Neuronal stem cell (in vitro differentiated cells): ENCODE results near the gene ATP11A.
A peak's percentile ranks its signal among the peaks of the same experiment; 100 is the strongest.

ENCODE experiments used
- DNase-seq: peaks from one replicate; pipeline ENCODE4 v3.0.0-alpha.2; 2013; ENCODE audit warnings: low spot score
- H2AFZ ChIP-seq: one replicate; pipeline ENCODE4 v1.6.1; 2013; ENCODE audit warnings: mild to moderate bottlenecking, low read length, inconsistent platforms
- H2AK5ac ChIP-seq: 2 replicates; pipeline ENCODE4 v1.6.1; 2013; ENCODE audit warnings: low read depth, mild to moderate bottlenecking, inconsistent platforms, low read length, moderate library complexity, mixed read lengths
- H2BK120ac ChIP-seq: 2 replicates; pipeline ENCODE4 v1.6.1; 2013; ENCODE audit warnings: low read depth, mild to moderate bottlenecking, inconsistent platforms, low read length, moderate library complexity, mixed read lengths
- H2BK12ac ChIP-seq: one replicate; pipeline ENCODE4 v1.6.1; 2013; ENCODE audit warnings: low read length, inconsistent platforms
- H2BK15ac ChIP-seq: 2 replicates; pipeline ENCODE4 v1.6.1; 2013; ENCODE audit warnings: mild to moderate bottlenecking, low read length, inconsistent platforms, mixed read lengths
- H2BK5ac ChIP-seq: one replicate; pipeline ENCODE4 v1.6.1; 2013; ENCODE audit warnings: inconsistent platforms, mild to moderate bottlenecking, low read length, moderate library complexity
- H3K14ac ChIP-seq: one replicate; pipeline ENCODE4 v1.6.1; 2013; ENCODE audit warnings: low read length, inconsistent platforms
- H3K18ac ChIP-seq: 2 replicates; pipeline ENCODE4 v1.6.1; 2013; ENCODE audit warnings: low read length, inconsistent platforms
- H3K23ac ChIP-seq: 2 replicates; pipeline ENCODE4 v1.6.1; 2013; ENCODE audit warnings: low read depth, mild to moderate bottlenecking, mixed read lengths, low read length, inconsistent platforms; ENCODE audit not compliant: poor library complexity
- H3K27ac ChIP-seq: replicated peaks from 3 replicates; pipeline ENCODE4 v1.5.1; 2013; ENCODE audit warnings: low read length, inconsistent platforms
- H3K27me3 ChIP-seq, 3 experiments: 2 replicates each; pipeline ENCODE4 v1.6.1; 2013; ENCODE audit warnings: low read length in 3 of 3, mild to moderate bottlenecking in 2 of 3, inconsistent platforms in 1 of 3, low read depth in 1 of 3, mixed read lengths in 1 of 3, moderate library complexity in 1 of 3; ENCODE audit not compliant: control insufficient read depth in 3 of 3, insufficient read depth in 3 of 3
- H3K36me3 ChIP-seq, 2 donors: replicated peaks in 1 of 2; 2 replicates each; pipeline ENCODE4 v1.6.1; 2013; ENCODE audit warnings: low read length in 2 of 2; ENCODE audit not compliant: control insufficient read depth in 2 of 2, insufficient read depth in 2 of 2
- H3K4ac ChIP-seq: 2 replicates; pipeline ENCODE4 v1.6.1; 2013; ENCODE audit warnings: inconsistent platforms, mild to moderate bottlenecking, low read length, moderate library complexity
- H3K4me1 ChIP-seq, 2 donors: 1 replicate in 1 of 2; 2 replicates in 1 of 2; pipeline ENCODE4 v1.6.1; 2013; ENCODE audit warnings: low read length in 2 of 2, low read depth in 1 of 2; ENCODE audit not compliant: control insufficient read depth in 2 of 2, insufficient read depth in 1 of 2
- H3K4me2 ChIP-seq: one replicate; pipeline ENCODE4 v1.6.1; 2013; ENCODE audit warnings: mild to moderate bottlenecking, low read length, inconsistent platforms; ENCODE audit not compliant: insufficient read depth, poor library complexity, severe bottlenecking
- H3K4me3 ChIP-seq, 2 donors: 2 replicates each; pipeline ENCODE4 v1.5.1; 2013; ENCODE audit warnings: low read length in 2 of 2, mild to moderate bottlenecking in 2 of 2, inconsistent platforms in 1 of 2, moderate library complexity in 1 of 2
- H3K79me1 ChIP-seq: one replicate; pipeline ENCODE4 v1.6.1; 2013; ENCODE audit warnings: low read depth, mild to moderate bottlenecking, inconsistent platforms, low read length, moderate library complexity
- H3K9ac ChIP-seq: one replicate; pipeline ENCODE4 v1.6.1; 2013; ENCODE audit warnings: mild to moderate bottlenecking, low read depth, low read length, inconsistent platforms; ENCODE audit not compliant: poor library complexity
- H3K9me3 ChIP-seq, 2 donors: replicated peaks in 1 of 2; 2 replicates each; pipeline versions ENCODE3 to v1.6.1; 2013; ENCODE audit warnings: low read length in 2 of 2, mild to moderate bottlenecking in 2 of 2, inconsistent platforms in 1 of 2, low read depth in 1 of 2, mixed read lengths in 1 of 2, moderate library complexity in 1 of 2; ENCODE audit not compliant: control insufficient read depth in 2 of 2, insufficient read depth in 1 of 2
- H4K8ac ChIP-seq: one replicate; pipeline ENCODE4 v1.6.1; 2013; ENCODE audit warnings: low read depth, mild to moderate bottlenecking, inconsistent platforms, low read length, moderate library complexity
- H4K91ac ChIP-seq: one replicate; pipeline ENCODE4 v1.6.1; 2013; ENCODE audit warnings: low read length, low read depth, mild to moderate bottlenecking, inconsistent platforms; ENCODE audit not compliant: poor library complexity
- whole genome bisulfite sequencing, 2 donors: extraction: QIAGEN DNeasy Blood & Tissue Kit; methylation state at CpG; one replicate each; pipeline ENCODE4 v1.1.7; 2013; ENCODE audit warnings: missing lambda C conversion rate in 2 of 2, mixed read lengths in 1 of 2; ENCODE audit not compliant: insufficient read length in 2 of 2, insufficient replicate concordance in 1 of 2; ENCODE audit errors: extremely low coverage in 2 of 2; 5-methylcytosine and 5-hydroxymethylcytosine counted together

Gene ATP11A

GRCh38 chr13:112661291-112661690 lies 28.5 kb upstream of the ATP11A start:
- H3K18ac ChIP-seq: no peak overlapping the region
- H2BK15ac ChIP-seq: no peak overlapping the region
- no peak for DNase-seq
- peaks cover 0 to 1% of the 10 kb centered on the region in 2 donors for H3K36me3 ChIP-seq
- no peak overlapping the region for H2AFZ ChIP-seq
- H3K4me2 ChIP-seq: no peak overlapping the region
- no peak overlapping the region for H2BK5ac ChIP-seq
- no peak overlapping the region for H4K8ac ChIP-seq
- no peak overlapping the region for H2AK5ac ChIP-seq
- no CpG with 5 or more reads among the region's 2 CpGs for WGBS, 2 donors
- H2BK12ac ChIP-seq: no peak overlapping the region
- H3K9me3 ChIP-seq: peaks cover 0 to 2% of the 10 kb centered on the region in 2 donors
- no peak overlapping the region for H3K4ac ChIP-seq
- no peak overlapping the region for H3K14ac ChIP-seq
- peaks cover 0 to 3% of the 10 kb centered on the region in 2 donors for H3K4me1 ChIP-seq
- no peak overlapping the region for H3K4me3 ChIP-seq
- H3K9ac ChIP-seq: no peak overlapping the region
- H3K79me1 ChIP-seq: no peaks in the 10 kb centered on the region
- H3K27me3 ChIP-seq: peaks cover 0 to 4% (median 3%) of the 10 kb centered on the region in 3 experiments
- no peak overlapping the region for H3K27ac ChIP-seq
- no peak overlapping the region for H4K91ac ChIP-seq
- H2BK120ac ChIP-seq: no peak overlapping the region
- no peak overlapping the region for H3K23ac ChIP-seq

- no peak overlapping the region for H2BK120ac ChIP-seq
- peak overlapping the region; percentile 2 for H3K14ac ChIP-seq
- WGBS, 2 donors: no CpG with 5 or more reads among the region's 22 CpGs
- H2AK5ac ChIP-seq: no peak overlapping the region
- H3K9me3 ChIP-seq: peaks cover 0 to 4% of the 10 kb centered on the region in 2 donors
- no peak overlapping the region for H2AFZ ChIP-seq
- peak overlapping the region; percentile 12 for H3K18ac ChIP-seq
- H3K23ac ChIP-seq: no peak overlapping the region
- H3K4me1 ChIP-seq: peaks cover 0 to 2% of the 10 kb centered on the region in 2 donors
- no peak overlapping the region for H3K9ac ChIP-seq
- no peak overlapping the region for H2BK12ac ChIP-seq
- H3K4me2 ChIP-seq: no peak overlapping the region
- no peak overlapping the region for H4K8ac ChIP-seq
- H4K91ac ChIP-seq: no peak overlapping the region
- DNase-seq: no peak
- H2BK5ac ChIP-seq: no peak overlapping the region
- H3K27me3 ChIP-seq: peaks cover 0 to 6% (median 3%) of the 10 kb centered on the region in 3 experiments
- H3K36me3 ChIP-seq: peaks cover 0 to 1% of the 10 kb centered on the region in 2 donors
- H2BK15ac ChIP-seq: no peak overlapping the region
- H3K4me3 ChIP-seq: no peak overlapping the region
- H3K27ac ChIP-seq: no peak overlapping the region
- no peaks in the 10 kb centered on the region for H3K79me1 ChIP-seq
- H3K4ac ChIP-seq: no peak overlapping the region
Observed at GRCh38 chr13:112664501-112665203, 25.2 kb upstream of the ATP11A start.

DNA sequence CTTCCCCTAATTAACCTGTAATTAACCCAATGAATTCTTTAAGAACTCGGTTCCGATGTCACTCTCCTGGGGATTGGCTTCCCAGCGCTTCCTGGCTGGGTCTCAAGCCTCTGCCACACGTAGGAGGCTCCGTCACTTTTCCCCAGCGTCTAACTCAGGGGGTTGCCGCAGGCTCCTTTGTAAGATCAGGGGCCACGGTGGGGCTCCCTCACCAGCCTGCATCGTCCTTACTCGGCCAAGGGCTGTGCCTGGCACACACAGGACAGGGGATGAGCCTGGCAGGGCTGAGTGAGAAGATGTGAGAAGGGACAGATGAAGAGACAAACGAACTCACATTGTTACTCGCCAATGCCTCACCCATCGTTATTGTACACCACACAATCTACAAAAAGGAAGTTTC lies 20.9 kb upstream of the ATP11A start:
- Histone ChIP-seq H2AFZ (no peak overlapping the region), H3K4me2 (no peak overlapping the region), H4K8ac (no peak overlapping the region), H3K14ac (no peak overlapping the region), H2BK12ac (no peak overlapping the region), H3K23ac (no peak overlapping the region), H3K4me3 (no peak overlapping the region), H2AK5ac (no peak overlapping the region), H4K91ac (no peak overlapping the region), H3K27ac (no peak overlapping the region), H3K9me3 (peaks cover 0 to 4% of the 10 kb centered on the region in 2 donors), H2BK120ac (no peak overlapping the region), H3K9ac (no peak overlapping the region), H3K27me3 (peaks cover 0 to 6% (median 3%) of the 10 kb centered on the region in 3 experiments), H2BK5ac (no peak overlapping the region), H3K4ac (no peak overlapping the region), H3K36me3 (peaks cover 0 to 1% of the 10 kb centered on the region in 2 donors), H3K4me1 (peaks cover 2% of the 10 kb centered on the region in 2 donors), H3K79me1 (peaks cover 1% of the 10 kb centered on the region), H3K18ac (peak overlapping the region; percentile 23), H2BK15ac (no peak overlapping the region)
- WGBS, 2 donors: no CpG with 5 or more reads among the region's 13 CpGs
- no peak for DNase-seq

- Histone ChIP-seq H3K4me1 (peaks cover 2% of the 10 kb centered on the region in 2 donors), H2AK5ac (no peak overlapping the region), H2AFZ (no peak overlapping the region), H3K9me3 (peaks cover 0 to 4% of the 10 kb centered on the region in 2 donors), H3K9ac (no peak overlapping the region), H4K8ac (no peak overlapping the region), H2BK120ac (no peak overlapping the region), H3K4me3 (no peak overlapping the region), H4K91ac (no peak overlapping the region), H2BK5ac (no peak overlapping the region), H3K36me3 (peaks cover 0 to 1% of the 10 kb centered on the region in 2 donors), H3K79me1 (peaks cover 1% of the 10 kb centered on the region), H3K18ac (no peak overlapping the region), H3K4me2 (no peak overlapping the region), H3K27me3 (peaks cover 0 to 6% (median 3%) of the 10 kb centered on the region in 3 experiments), H3K4ac (no peak overlapping the region), H3K27ac (no peak overlapping the region), H3K14ac (no peak overlapping the region), H2BK12ac (no peak overlapping the region), H2BK15ac (no peak overlapping the region), H3K23ac (no peak overlapping the region)
- no CpG with 5 or more reads among the region's 10 CpGs for WGBS, 2 donors
- DNase-seq: no peak
Observed at GRCh38 chr13:112669881-112670499, 19.8 kb upstream of the ATP11A start.
